HL-60 (cell line): ENCODE measurements around the gene AKAP5.

Experiments
- DNase-seq, 2 experiments: peaks; one replicate each; pipeline ENCODE4 v3.0.0-alpha.2; 2010 to 2020; ENCODE audit warnings: low read depth in 1 of 2, low spot score in 1 of 2
- H3K27ac ChIP-seq: fragments of 250-450 bp; sonication (Bioruptor Pico); replicated peaks from 2 replicates; pipeline ENCODE4 v1.5.1; 2020; ENCODE audit warnings: mild to moderate bottlenecking, moderate library complexity
- H3K27me3 ChIP-seq: fragments of 250-450 bp; sonication (Bioruptor Pico); 2 replicates; pipeline ENCODE4 v1.5.1; 2021; ENCODE audit warnings: mild to moderate bottlenecking, moderate library complexity; ENCODE audit not compliant: insufficient read depth, poor library complexity, severe bottlenecking
- H3K4me3 ChIP-seq: replicated peaks from 2 replicates; pipeline ENCODE4 v1.5.1; 2011; ENCODE audit warnings: mild to moderate bottlenecking, control low read depth, low read length; ENCODE audit not compliant: insufficient read depth
- GABPA ChIP-seq: IDR thresholded peaks from 2 replicates; pipeline ENCODE4 v1.6.1; 2012; ENCODE audit warnings: low read depth
- POLR2AphosphoS5 ChIP-seq: IDR thresholded peaks from 2 replicates; pipeline ENCODE4 v1.6.1; 2012; ENCODE audit warnings: low read depth
- SPI1 ChIP-seq: IDR thresholded peaks from 2 replicates; pipeline ENCODE4 v1.6.1; 2012; ENCODE audit warnings: low read depth, mild to moderate bottlenecking, borderline replicate concordance
- TF ChIP-seq, protein P1 (sequence below): IDR thresholded peaks from 2 replicates; pipeline ENCODE4 v1.6.1; 2012; ENCODE audit warnings: low read depth; ENCODE audit not compliant: insufficient replicate concordance
- TF ChIP-seq, protein P2 (sequence below): IDR thresholded peaks from one replicate; pipeline ENCODE4 v1.5.1; 2011; ENCODE audit warnings: low read length, control low read depth, inconsistent platforms; ENCODE audit not compliant: insufficient read depth

The AKAP5 gene

DNA sequence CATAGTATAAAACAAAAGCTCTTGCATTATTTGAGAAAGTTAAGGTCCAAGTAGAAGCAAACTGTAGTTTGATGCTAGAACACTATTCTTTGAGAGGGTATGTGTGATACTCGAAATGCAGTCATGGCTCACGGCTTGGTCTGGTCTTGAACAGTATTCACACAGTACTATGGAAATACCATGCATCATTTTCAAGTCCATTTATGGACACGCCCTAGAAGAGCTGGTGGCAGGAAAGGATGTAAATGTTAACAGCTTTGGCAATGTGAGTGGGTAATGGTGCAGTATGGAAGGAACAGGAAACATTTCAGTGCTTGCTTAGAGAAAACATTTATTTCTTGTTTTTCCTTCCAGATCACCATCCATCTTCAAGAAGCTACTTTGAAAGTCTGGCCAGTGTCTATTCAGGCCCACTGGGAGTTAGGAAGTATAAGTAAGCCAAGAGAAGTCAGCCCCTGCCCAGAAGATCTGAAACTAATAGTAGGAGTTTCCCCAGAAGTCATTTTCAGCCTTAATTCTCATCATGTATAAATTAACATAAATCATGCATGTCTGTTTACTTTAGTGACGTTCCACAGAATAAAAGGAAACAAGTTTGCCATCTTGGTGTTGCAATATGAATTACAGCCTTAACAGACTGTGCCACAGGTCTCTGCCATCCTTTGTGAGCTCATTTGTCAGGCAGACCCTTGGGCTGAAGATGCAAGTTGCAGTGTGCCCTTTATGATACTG is 5.7 kb upstream of the AKAP5 start:
- Histone ChIP-seq H3K4me3 (no peak overlapping the region), H3K27me3 (no peaks in the 10 kb centered on the region), H3K27ac (no peak overlapping the region)
- TF ChIP-seq GABPA: no peak
- TF ChIP-seq, protein P1, sequence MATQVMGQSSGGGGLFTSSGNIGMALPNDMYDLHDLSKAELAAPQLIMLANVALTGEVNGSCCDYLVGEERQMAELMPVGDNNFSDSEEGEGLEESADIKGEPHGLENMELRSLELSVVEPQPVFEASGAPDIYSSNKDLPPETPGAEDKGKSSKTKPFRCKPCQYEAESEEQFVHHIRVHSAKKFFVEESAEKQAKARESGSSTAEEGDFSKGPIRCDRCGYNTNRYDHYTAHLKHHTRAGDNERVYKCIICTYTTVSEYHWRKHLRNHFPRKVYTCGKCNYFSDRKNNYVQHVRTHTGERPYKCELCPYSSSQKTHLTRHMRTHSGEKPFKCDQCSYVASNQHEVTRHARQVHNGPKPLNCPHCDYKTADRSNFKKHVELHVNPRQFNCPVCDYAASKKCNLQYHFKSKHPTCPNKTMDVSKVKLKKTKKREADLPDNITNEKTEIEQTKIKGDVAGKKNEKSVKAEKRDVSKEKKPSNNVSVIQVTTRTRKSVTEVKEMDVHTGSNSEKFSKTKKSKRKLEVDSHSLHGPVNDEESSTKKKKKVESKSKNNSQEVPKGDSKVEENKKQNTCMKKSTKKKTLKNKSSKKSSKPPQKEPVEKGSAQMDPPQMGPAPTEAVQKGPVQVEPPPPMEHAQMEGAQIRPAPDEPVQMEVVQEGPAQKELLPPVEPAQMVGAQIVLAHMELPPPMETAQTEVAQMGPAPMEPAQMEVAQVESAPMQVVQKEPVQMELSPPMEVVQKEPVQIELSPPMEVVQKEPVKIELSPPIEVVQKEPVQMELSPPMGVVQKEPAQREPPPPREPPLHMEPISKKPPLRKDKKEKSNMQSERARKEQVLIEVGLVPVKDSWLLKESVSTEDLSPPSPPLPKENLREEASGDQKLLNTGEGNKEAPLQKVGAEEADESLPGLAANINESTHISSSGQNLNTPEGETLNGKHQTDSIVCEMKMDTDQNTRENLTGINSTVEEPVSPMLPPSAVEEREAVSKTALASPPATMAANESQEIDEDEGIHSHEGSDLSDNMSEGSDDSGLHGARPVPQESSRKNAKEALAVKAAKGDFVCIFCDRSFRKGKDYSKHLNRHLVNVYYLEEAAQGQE: no peak
- no peak for DNase-seq

DNA sequence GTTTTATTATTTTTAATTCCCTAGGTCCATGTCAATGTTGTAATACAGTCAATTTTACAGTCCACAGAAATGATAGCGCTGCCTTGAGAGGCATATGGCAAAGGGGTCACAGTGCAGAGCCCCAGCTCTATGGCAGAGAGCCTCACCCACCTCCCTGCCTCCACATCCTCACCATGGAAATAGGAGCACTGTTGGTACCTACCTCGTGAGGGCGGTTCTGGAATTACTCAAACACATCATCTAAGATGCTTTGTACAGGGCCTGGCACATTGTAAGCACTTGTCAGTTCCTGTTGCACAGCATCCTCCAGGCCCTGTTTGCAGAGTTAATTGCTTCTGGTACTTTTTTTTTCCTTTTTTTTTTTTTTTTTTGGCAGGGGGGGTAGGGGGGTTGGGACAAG is 4.1 kb upstream of the AKAP5 start:
- TF ChIP-seq GABPA (no peak), POLR2AphosphoS5 (no peak), SPI1 (no peak)
- TF ChIP-seq, protein P2, sequence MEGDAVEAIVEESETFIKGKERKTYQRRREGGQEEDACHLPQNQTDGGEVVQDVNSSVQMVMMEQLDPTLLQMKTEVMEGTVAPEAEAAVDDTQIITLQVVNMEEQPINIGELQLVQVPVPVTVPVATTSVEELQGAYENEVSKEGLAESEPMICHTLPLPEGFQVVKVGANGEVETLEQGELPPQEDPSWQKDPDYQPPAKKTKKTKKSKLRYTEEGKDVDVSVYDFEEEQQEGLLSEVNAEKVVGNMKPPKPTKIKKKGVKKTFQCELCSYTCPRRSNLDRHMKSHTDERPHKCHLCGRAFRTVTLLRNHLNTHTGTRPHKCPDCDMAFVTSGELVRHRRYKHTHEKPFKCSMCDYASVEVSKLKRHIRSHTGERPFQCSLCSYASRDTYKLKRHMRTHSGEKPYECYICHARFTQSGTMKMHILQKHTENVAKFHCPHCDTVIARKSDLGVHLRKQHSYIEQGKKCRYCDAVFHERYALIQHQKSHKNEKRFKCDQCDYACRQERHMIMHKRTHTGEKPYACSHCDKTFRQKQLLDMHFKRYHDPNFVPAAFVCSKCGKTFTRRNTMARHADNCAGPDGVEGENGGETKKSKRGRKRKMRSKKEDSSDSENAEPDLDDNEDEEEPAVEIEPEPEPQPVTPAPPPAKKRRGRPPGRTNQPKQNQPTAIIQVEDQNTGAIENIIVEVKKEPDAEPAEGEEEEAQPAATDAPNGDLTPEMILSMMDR: no peak
- TF ChIP-seq, protein P1: no peak
- DNase-seq: no peak
- no peak overlapping the region for H3K27ac ChIP-seq
- no peaks in the 10 kb centered on the region for H3K27me3 ChIP-seq
- no peak overlapping the region for H3K4me3 ChIP-seq

DNA sequence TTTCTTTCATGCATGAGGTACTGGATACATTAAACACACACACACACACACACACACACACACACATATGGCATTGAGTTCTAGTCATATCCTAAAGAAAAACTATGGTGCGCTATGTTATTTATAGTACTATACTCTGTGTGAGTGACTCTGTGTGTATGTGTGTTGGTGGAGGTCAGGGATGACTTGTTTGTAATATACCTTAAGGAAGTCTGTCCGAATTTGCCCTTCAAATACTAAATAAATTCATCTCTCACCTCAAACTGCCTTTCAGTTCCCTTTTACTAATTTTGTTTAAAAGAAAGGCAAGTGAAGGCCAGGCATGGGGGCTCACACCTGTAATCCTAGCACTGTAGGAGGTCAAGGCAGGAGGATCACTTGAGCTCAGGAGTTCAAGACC is 2.1 kb upstream of the AKAP5 start:
- no peak for DNase-seq
- H3K27ac ChIP-seq: no peak overlapping the region
- no peak overlapping the region for H3K4me3 ChIP-seq
- TF ChIP-seq, protein P1: no peak
- TF ChIP-seq POLR2AphosphoS5 (no peak), SPI1 (no peak), GABPA (no peak)
- TF ChIP-seq, protein P2: no peak
- H3K27me3 ChIP-seq: no peaks in the 10 kb centered on the region
